A549 treated with dexamethasone at 1 μM for 4 hours (cell line): ENCODE results near the gene KLK4. TPM values are rescaled to one million over a fixed set of nuclear protein-coding genes. Genes with fewer than 3 reads are reported as not detected.

Source experiments
- total RNA-seq: library from RNA; stranded (reverse); fragments of 200-300 nt; extraction: Qiagen RNA extraction; gene quantifications from 5 replicates; pipeline ENCODE4 v1.2.3, GENCODE V29; 2022

The KLK4 gene, protein sequence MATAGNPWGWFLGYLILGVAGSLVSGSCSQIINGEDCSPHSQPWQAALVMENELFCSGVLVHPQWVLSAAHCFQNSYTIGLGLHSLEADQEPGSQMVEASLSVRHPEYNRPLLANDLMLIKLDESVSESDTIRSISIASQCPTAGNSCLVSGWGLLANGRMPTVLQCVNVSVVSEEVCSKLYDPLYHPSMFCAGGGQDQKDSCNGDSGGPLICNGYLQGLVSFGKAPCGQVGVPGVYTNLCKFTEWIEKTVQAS
- 0.11 to 0.13 TPM in 2 of 5 replicates, not detected in the others for total RNA-seq

DNA sequence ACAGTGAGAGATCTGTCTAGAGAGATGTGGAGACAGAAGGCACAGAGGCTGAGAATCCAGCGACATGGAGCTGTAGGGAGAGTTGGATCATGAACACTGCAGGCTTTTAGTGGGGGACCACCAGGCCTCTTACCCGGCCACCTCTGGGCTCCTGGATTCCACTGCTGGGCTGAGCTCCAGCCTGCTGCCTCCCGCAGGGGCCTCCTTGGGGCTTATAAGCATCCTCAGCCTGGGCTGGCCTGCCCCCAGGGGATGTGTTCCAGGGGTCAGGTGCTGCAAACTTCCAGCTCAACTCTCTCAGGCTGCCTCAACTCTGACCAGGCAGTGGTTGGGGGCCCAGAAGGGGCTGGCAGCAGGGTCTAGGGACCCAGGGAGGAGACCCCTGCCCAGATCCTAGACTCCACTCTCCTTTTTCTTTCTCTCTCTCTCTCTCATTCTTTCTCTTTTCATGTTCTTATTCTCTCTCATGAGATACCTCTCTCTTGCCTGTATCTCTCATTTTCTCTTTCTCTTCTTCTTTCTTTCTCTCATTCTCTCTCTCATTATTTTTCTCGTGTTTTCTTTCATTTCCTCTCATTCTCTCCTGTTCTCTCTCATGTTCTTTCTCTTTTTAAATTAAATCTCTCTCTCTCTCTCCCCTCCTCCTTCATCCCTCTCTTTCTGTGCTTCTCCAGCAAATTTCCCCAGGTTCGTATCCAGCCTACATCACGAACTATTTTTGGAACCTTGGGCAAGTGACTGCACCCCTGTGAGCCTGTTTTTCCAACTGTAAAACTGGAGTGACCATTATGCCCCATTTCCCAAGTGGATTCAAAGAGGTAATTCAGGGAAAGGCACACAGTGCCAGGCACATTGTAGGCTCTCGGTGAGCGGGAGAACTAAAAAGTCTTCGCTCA lies at the start of gene KLK4:
TSS of gene KLK4 (minus strand) at position 190 of the 896 bp plus-strand sequence. CDS start 657 bp downstream, outside the sequence.

DNA sequence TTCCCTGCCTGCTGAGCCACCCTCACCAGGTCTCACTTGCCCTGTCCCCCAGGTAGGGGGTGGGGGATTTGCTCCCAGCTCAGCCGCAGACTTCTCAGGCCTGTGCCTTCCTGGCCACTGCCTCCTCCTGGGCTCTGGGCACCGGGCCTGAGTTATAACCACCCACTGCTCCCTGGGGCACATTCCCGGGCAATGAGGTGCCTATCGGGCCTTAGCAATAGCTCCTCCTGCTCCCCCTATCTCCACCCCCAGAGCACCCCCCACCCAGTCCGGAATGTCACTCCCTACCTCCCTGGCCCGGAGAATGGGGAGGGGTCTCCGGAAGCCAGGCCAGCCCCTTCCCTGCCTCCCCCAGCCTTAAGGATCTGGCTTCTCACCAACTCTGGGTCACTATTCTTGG lies 41.7 kb upstream of the KLK4 start, which contains the start of gene KLK5:
TSS of gene KLK5 (minus strand) at position 129 of the 400 bp plus-strand sequence. CDS start 381 bp downstream, outside the sequence.

DNA sequence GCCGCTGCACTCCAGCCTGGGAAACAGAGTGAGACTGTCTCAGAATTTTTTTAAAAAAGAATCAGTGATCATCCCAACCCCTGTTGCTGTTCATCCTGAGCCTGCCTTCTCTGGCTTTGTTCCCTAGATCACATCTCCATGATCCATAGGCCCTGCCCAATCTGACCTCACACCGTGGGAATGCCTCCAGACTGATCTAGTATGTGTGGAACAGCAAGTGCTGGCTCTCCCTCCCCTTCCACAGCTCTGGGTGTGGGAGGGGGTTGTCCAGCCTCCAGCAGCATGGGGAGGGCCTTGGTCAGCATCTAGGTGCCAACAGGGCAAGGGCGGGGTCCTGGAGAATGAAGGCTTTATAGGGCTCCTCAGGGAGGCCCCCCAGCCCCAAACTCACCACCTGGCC lies 38.1 kb downstream of the KLK4 start, which contains the start of gene KLK2:
TSS of gene KLK2 (plus strand) at position 384 of the 400 bp plus-strand sequence. CDS start 35 bp downstream, outside the sequence.

Other genes with a start within 250 kb of the KLK4 start
- 0.09 to 0.27 TPM (median 0.22 TPM) in 5 replicates for gene SHANK1, start 191.6 kb downstream of the KLK4 start, total RNA-seq
- 6.3 to 10.3 TPM (median 9.4 TPM) in 5 replicates for gene CLEC11A, start 188.0 kb downstream of the KLK4 start, total RNA-seq
- gene GPR32, start 140.9 kb downstream of the KLK4 start, total RNA-seq: not detected in 5 replicates
- not detected in 5 replicates for gene ACP4, start 121.0 kb downstream of the KLK4 start, total RNA-seq
- gene KLK1, start 87.6 kb downstream of the KLK4 start, total RNA-seq: 0.13 to 0.20 TPM (median 0.16 TPM) in 3 of 5 replicates, not detected in the others
- not detected in 5 replicates for gene KLK15, start 77.8 kb downstream of the KLK4 start, total RNA-seq
- 0.12 TPM in 1 of 5 replicates, not detected in the others for gene KLK3, start 56.5 kb downstream of the KLK4 start, total RNA-seq
- gene KLK2, start 38.0 kb downstream of the KLK4 start, total RNA-seq: 0.16 to 0.22 TPM in 2 of 5 replicates, not detected in the others
- 0.15 TPM in 1 of 5 replicates, not detected in the others for gene KLK5, start 41.6 kb upstream of the KLK4 start, total RNA-seq
- gene KLK6, start 58.2 kb upstream of the KLK4 start, total RNA-seq: 0.15 to 0.56 TPM (median 0.21 TPM) in 5 replicates
- not detected in 5 replicates for gene KLK7, start 72.5 kb upstream of the KLK4 start, total RNA-seq
- gene KLK8, start 90.2 kb upstream of the KLK4 start, total RNA-seq: not detected in 5 replicates
- 0.21 to 0.53 TPM (median 0.31 TPM) in 5 replicates for gene KLK10, start 108.3 kb upstream of the KLK4 start, total RNA-seq
- gene KLK11, start 115.2 kb upstream of the KLK4 start, total RNA-seq: 0.12 TPM in 1 of 5 replicates, not detected in the others
- gene KLK12, start 123.6 kb upstream of the KLK4 start, total RNA-seq: not detected in 5 replicates
- 0.09 to 0.14 TPM (median 0.12 TPM) in 3 of 5 replicates, not detected in the others for gene KLK13, start 153.7 kb upstream of the KLK4 start, total RNA-seq
- 0.26 to 0.54 TPM (median 0.39 TPM) in 4 of 5 replicates, not detected in the other for gene KLK14, start 171.5 kb upstream of the KLK4 start, total RNA-seq
- gene CTU1, start 197.0 kb upstream of the KLK4 start, total RNA-seq: 5.2 to 11.6 TPM (median 9.9 TPM) in 5 replicates
- gene SIGLEC9, start 213.5 kb upstream of the KLK4 start, total RNA-seq: 0.05 to 0.07 TPM (median 0.05 TPM) in 4 of 5 replicates, not detected in the other
- gene SIGLEC7, start 230.9 kb upstream of the KLK4 start, total RNA-seq: not detected in 5 replicates